ENCODE measurements around the gene AFAP1L1.

DNA sequence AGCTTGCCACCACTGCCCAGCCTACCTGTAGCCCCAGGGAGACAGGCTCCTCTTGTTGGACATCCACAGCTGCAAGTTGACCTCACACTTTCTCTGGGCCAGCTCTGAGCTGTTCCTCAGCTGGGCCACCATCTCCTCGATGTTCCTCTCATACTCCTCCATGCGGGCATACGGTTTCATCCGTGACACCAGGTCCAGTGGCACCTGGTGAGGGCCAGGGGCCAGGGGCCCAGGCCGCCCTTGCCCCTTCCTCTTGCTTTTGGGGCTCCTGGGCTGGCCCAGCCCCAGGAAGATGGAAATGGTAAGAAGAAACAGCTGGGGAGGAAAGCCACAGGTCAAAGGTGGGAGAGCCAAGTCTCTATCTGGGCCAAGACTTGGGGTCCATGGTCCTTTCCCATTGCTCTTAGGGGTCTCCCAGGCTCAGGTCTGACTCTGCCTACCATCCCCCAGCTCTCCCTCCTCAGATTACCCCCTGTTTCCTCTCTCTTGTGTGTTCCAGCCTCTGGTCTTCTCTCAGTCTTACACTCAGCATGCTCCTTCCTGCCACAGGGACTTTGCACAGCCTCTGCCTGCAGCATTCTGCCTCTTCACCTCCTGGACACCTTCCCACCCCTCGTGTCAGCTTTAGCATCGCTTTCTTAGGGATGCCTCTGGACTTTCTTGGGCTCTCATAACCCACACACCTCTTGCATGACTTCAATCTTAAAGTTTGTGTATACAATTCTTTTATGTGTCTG lies 105.2 kb downstream of the AFAP1L1 start:
- TF ChIP-seq POLR2AphosphoS5 (IDR thresholded peaks at IDR 0.05; ENCODE audit: low read depth, low read length): no peak
- TF ChIP-seq CTCF (IDR thresholded peaks at IDR 0.05): no peak
- TF ChIP-seq TCF7L2 (IDR thresholded peaks at IDR 0.05; ENCODE audit: low read depth, low read length): no peak
- TF ChIP-seq SIN3A (IDR thresholded peaks at IDR 0.05; ENCODE audit: borderline replicate concordance, insufficient read depth, low read depth, low read length): no peak
- TF ChIP-seq REST (IDR thresholded peaks at IDR 0.05; ENCODE audit: insufficient read depth in 1 of 2, low read depth in 2 of 2, low read length in 1 of 2): no peak
